GM18858 (cell line): ENCODE measurements around the gene ORC4.

Experiments
- ATAC-seq: cut with Tn5 transposase; IDR thresholded peaks from one replicate; pipeline ENCODE4 v1.9.1; 2021; ENCODE audit not compliant: unreplicated experiment

The ORC4 gene

GRCh38 chr2:148020111-148021058 is at the start of gene ORC4:
ORC4 (minus strand) TSS chr2:148020737; CDS start chr2:147975958, 44,779 bp downstream.
- peak; percentile 59 for ATAC-seq

DNA sequence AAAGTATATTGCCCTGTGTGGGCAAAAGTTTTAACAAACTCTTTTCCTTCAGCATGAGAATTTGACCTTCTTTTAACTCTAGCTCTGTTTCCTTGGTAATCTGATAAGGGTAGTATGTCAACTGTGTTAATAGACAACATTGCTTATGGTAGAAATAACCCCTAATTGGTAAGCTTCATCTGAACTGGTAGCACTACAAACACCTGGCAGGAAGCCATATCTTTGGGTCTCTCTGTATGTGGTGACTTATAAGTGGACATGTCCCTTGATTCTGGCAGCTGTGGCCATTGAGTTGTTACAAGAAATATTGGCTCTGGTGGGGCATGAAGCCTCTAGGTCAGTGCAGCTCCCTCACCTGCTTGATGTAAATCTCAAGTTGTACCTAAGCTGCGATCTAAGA is 47.3 kb upstream of the ORC4 start:
- no peak for ATAC-seq

GRCh38 chr2:148065936-148066335 is 45.4 kb upstream of the ORC4 start:
- no peak for ATAC-seq

GRCh38 chr2:148063633-148064032 is 43.1 kb upstream of the ORC4 start:
- no peak for ATAC-seq

DNA sequence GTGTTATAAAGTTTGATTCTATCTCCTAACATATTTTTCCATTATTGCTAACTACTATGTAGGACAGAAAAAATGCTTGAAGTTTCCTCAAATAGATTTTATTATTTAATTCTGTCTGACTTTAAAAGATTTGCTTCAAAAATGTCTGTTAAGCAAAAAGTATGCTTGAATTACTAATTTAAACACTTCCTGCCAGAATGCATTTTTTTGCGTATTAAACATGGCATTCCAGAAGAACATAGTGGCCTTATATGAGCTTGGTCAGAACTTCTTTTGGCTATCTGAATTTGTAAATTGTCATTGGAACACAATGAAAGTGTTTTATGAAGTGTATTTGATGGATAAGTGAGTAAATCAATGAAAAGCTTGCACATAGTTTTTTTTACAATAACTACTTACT is 38.1 kb upstream of the ORC4 start:
- ATAC-seq = no peak

GRCh38 chr2:148052687-148053086 is 32.1 kb upstream of the ORC4 start:
- no peak for ATAC-seq

DNA sequence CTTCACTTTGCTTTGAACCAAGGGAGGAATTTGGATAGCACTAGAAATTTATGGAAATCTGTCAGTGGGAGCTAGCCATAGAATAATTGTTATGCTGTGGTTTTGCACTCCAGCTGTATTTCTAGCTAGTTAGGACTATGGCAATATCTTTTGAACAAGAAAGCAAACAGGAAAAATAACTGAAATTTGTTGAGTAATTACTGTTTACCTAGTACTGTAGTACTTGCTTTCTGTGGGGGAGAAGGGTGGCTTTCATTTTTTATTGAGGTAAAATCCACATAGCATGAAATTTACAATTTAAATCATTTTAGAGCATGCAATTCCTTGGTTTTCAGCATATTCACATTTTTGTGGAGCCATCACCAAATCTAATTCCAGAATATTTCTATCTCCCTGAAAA is 28.7 kb upstream of the ORC4 start:
- ATAC-seq = no peak

DNA sequence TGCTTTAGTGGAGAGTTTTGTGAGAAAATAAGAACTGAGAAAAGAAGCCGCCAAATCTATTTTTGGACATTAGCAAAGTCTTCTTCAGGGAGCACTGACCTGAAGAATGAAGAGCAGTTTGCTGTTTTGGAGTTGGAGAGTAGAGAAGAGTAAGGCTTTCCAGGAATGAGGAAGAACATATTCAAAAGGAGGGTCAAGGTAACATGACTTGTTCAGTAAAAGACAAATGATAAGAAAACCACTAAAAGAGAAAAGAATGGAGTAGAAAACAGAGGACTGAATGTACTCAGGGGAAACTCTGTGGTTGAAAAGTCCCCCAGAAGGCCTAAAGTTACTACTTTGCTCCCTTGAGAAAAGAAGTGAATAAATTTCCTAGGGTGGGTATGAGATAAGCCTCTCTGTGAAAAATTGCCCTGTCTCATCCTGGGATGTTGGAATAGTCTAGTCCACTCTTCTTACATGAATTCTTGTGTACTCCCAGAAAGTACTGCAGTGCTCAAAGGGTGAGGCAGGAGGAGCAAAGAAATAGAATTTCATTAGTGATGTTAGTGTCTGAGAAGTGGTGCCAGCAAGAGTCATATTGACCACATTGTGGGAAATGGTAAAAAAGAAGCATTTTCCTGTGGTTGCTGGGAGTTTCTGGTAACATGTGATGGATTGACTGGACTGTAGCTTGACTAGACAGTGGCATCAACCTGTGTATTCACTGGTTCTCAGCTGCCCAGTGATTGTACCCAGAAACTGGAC is 28.1 kb upstream of the ORC4 start:
- peak; percentile 54 for ATAC-seq

GRCh38 chr2:148046802-148047201 is 26.3 kb upstream of the ORC4 start:
- no peak for ATAC-seq

GRCh38 chr2:148044322-148044721 is 23.8 kb upstream of the ORC4 start:
- no peak for ATAC-seq

GRCh38 chr2:148042219-148042618 is 21.7 kb upstream of the ORC4 start:
- ATAC-seq = peak; percentile 95

DNA sequence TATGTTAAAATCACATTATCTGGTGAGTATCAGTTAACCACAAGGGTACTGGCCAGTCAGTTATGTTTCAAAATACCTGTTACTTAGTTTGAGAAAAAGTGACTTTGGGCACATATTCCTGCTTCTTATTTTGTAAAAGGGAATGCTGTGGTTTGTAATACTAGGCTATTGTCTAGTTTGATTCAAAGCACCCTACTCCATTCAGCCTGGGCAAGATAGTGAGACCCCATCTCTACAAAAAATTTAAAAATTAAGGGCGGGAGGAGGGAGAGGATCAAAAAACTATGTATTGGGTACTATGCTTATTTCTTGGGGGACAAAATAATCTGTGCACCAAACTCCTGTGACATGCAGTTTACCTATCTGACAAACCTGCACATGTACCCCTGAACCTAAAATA is 19.2 kb upstream of the ORC4 start:
- no peak for ATAC-seq

GRCh38 chr2:148032215-148032614 is 11.7 kb upstream of the ORC4 start:
- ATAC-seq = no peak

- ATAC-seq = no peak
Observed at GRCh38 chr2:148031152-148031551, 10.6 kb upstream of the ORC4 start.

GRCh38 chr2:148028781-148029180 is 8.2 kb upstream of the ORC4 start:
- ATAC-seq = no peak

- no peak for ATAC-seq
Observed at GRCh38 chr2:148027822-148028221, 7.3 kb upstream of the ORC4 start.

DNA sequence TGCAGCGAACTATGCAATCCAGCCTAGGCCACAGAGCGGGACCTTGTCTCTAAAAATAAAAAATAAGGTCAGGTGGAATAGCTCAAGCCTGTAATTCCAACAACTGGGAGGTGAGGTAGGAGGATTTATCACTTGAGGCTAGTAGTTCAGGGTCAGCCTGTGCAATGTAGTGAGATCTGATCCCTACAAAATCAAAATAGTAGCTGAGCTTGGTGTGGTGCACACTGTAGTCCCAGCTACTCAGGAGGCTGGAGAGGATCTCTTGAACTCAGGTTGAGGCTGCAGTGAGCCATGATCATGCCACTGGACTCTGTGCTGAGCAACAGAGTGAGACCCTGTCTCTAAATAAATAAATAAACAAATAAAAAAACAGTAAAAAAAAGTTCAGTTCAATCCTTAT is 6.0 kb upstream of the ORC4 start:
- ATAC-seq = no peak

GRCh38 chr2:148023861-148024260 is 3.3 kb upstream of the ORC4 start:
- ATAC-seq = peak; percentile 46

DNA sequence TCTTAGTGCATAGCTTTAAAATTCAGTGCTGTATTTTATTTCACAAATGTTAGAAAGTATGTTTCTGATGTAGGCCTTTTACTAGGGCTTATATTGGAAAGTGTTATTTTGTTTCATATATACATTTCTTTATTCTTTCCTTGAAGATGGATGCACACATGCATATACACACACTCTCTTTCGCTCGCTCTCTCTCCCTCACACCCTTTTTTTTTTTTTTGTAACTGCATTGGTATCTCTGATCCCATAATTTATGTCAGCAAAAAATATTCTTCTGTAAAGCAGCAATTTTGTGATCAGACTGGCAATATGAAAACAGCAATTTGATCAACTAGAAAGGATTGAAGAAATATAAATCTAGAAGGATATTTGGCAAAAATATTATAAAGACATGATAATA is 2.3 kb upstream of the ORC4 start:
- no peak for ATAC-seq

DNA sequence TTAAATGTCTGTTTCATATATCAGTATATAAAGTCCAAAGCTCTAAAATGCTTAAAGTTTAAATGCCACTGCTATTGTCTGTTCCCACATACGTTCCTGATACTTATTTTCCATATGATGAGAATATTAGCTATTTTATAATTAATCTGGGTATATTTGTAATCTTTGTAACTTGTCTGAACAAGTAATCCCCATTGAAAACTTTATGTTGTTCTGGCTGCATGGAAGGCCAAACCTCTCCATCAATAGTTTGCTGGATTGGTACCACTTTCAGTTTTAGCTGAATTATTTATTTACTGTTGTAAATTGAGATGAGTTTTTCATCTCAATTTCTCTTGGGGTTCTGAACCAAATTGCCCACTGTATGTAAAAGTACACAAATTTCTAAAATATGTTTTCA is 1.8 kb upstream of the ORC4 start:
- ATAC-seq = no peak

DNA sequence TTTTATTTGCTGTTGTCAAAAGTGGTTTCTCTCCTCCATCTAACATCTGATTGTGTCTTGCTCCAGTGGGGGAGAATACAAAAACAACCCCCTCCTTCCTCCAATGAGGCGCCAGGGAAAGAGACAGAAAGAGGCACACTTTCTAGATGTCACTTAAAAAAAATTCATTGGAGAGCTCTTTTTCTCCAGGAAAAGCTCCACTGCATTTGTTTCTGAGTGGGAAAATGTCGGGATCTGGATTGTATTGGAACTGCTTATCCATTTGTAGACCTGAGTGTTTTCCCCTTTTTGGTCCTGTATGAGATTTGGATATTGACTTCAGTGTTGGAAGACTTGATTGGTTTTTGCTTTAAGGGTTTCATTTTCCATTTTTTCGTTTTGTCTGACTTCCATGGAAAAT is 1.3 kb upstream of the ORC4 start:
- ATAC-seq = no peak
